ENCODE data around the gene HNRNPA0. TPM values are rescaled to one million over a fixed set of nuclear protein-coding genes. Genes with fewer than 3 reads are reported as not detected.

The HNRNPA0 gene
- total RNA-seq, 1 donor from 2014 or later: 13.7 TPM

DNA sequence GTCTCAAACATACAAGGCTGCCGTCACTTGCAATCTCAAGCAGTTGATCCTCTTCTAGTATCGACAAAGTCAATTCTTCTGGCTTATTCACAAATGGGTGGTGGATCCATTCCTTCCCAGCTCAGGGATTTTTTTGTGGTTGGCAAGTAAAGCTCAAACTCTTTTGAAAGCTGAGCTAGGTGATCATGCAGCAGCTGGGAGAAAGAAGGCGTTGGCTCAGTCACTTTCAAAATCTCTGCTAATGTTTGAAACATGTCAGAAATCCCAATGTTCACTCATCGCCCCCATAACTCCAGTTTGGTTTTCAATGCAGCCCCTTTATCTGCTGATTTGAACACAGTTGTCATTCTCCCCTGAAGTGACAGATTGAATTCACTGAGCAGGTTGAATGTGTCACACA, 4.0 kb upstream of the HNRNPA0 start:
- DNase-seq (no peak), ATAC-seq (no peak)
- intact Hi-C loops (cut with micrococcal nuclease): no loop called here

DNA sequence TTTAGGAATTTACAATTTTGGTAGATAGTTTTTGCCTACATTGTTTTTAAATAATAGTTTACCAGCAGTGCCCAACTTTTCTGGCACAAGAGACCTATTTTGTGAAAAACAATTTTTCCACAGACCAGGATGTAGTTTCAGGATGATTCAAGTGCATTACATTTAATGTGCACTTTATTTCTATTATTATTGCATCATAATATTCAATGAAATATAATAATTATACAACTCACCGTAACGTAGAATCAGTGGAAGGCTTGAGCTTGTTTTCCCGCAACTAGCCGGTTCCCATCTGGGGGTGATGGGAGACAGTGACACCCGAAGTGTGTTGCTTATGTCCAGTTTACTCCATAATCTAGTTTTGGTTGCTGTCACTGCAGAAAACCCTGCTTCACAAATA, 3.5 kb upstream of the HNRNPA0 start:
- no peak for ATAC-seq
- intact Hi-C loops (cut with micrococcal nuclease): no loop called here

DNA sequence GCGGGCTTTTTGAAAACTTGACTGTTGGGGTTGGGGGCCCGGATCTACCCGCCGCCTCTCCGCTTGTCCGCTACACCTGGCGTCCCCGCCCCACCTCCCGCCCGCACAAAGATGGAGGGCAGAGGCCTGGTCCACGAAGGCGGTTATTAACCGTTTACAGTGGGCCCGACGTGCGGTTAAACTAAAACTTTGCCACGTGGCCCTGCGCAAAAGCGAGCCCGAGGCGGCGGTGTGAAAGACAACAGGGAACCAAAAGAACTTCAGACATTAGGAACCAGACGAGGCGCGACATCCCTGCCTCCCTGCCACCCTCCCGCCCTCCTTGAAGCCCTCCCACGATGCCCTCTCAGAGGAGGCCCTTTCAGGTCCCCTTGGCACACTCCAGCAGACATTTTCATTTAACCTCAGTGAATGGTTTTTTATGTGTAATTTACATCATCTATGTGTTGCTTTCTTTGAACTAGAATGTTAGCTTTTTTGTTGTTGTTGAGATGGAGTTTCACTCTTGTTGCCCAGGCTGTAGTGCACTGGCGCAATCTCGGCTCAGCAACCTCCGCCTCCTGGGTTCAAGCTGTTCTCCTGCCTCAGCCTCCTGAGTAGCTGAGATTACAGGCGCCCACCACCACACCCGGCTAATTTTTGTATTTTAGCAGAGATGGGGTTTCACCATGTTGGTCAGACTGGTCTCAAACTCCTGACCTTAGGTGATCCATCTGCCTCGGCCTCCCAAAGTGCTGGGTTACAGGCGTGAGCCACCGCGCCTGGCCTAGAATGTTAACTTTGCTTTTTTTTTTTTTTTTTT, 999 bp upstream of the HNRNPA0 start:
- intact Hi-C loops (cut with micrococcal nuclease): no loop called here
- DNase-seq (no peak), ATAC-seq (peak; percentile 31)

More for the DNA sequence above, 3.5 kb upstream of the HNRNPA0 start:
- no peak for DNase-seq

GRCh38 chr5:137753691-137754187, 424 bp downstream of the HNRNPA0 start:
- ATAC-seq (peak; percentile 38), DNase-seq (peak; percentile 73)
- intact Hi-C loops (cut with micrococcal nuclease): no loop called here

GRCh38 chr5:137752905-137753690, 1.1 kb downstream of the HNRNPA0 start:
- DNase-seq (peak; percentile 68), ATAC-seq (peak; percentile 2)
- intact Hi-C loops (cut with micrococcal nuclease): no loop called here

- ATAC-seq (no peak), DNase-seq (no peak)
- intact Hi-C loops (cut with micrococcal nuclease): no loop called here
Measured at GRCh38 chr5:137751869-137752491, 2.2 kb downstream of the HNRNPA0 start.

DNA sequence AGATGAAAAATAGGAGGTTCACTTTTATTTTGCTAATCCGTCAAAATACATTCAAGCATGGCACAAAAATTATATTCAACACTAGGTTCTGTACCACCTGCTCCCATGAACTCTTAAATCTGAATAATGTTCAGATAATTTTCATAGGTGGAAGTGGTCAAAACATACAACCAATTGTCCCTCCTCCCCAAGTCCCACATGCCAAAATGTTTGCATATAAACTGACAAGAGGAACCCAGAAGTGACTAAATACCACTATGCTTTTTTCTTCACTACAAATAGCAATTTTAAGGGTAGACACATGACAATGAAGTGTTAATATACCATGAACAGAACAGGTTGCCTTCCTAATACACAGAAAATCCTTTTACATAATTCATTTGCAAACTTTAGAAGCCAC, 3.7 kb downstream of the HNRNPA0 start:
- DNase-seq (no peak), ATAC-seq (no peak)
- intact Hi-C loops (cut with micrococcal nuclease): no loop called here

DNA sequence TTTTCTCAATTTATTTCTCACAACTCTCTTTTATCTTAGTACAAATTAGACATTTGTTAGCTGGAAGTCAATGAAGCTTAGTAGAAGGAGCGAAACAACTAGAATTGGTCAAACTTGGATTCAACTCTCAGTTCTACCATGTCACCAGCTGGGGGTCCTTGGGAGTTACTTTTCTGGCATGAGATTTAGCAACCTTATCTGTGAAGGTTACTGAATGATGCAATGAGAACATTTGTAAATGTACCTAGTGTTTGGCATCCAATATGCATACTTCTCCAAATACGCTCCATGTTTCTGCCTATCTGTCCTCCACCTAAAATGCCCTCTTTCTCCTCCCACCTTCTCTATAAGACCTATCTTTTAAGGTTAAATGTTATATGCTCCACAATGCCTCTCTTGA, 6.3 kb downstream of the HNRNPA0 start:
- DNase-seq: no peak
- ATAC-seq: no peak
- intact Hi-C loops (cut with micrococcal nuclease): no loop called here

DNA sequence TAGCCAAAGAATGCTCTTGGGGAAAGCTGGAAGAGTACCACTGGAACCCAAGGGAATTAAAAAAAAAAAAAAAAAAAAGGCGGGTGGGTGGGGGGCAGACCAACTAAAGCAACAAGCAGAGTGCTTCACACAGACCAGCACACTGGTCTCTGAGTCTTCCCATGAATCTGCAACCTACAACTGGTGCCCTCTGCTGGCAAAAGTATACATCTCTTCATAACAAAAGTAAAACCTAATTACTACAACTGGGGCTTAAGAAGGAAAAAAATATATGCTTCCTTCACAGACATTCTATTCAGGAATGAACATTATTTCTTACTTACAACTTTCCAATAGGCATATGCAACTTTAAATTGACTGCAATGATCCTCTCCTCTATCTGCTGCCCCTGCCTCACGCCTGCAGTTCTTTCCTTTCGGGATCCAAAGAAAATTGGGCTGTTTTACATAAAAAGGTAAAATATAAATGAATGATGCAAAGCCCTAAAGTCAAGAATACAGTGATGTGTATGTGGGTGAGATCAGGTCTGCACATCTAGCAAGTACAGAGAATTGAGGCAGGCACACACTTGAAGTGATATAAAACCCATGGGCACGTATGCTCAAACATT, 11.0 kb downstream of the HNRNPA0 start:
- ATAC-seq (peak; percentile 75), DNase-seq (no peak)
- intact Hi-C loops (cut with micrococcal nuclease): no loop called here

DNA sequence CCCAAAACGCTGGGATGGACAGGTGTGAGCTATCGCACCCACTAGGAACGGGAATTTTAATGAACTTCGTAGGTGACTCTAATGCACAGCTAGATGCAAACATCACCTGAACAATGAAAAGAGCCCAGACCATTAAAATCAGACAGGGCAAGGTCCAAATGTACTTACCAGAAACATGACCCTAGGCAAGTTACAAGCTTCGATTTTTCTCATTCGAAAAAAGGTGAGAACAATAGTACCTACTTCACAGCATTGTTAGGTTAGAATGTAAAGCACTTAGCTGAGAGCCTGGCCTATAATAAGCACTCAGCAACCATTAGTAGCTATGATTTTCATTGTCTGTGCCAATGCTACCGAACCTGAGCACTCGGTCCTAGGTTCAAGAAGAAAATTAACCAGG, 12.4 kb downstream of the HNRNPA0 start:
- no peak for ATAC-seq
- intact Hi-C loops (cut with micrococcal nuclease): no loop called here

DNA sequence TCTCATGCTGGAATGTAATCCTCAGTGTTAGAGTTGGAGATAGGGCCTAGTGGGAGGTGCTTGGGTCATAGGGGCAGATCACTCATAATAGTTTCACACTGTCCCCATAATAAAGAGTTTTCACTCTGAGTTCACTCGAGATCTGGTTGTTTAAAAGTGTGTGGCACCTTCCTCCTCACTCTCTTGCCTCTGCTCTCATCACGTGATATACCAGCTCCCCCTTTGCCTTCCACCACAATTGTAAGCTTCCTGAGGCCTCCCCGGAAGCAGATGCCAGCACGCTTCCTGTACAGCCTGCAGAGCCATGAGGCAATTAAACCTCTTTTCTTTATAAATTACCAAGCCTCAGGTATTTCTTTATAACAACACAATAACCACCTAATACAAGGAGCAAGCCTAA, 14.4 kb downstream of the HNRNPA0 start:
- no peak for ATAC-seq
- intact Hi-C loops (cut with micrococcal nuclease): no loop called here

More for the DNA sequence above, 12.4 kb downstream of the HNRNPA0 start:
- DNase-seq: no peak

GRCh38 chr5:137738947-137739346, 15.2 kb downstream of the HNRNPA0 start:
- ATAC-seq: no peak
- intact Hi-C loops (cut with micrococcal nuclease): no loop called here
- no peak for DNase-seq

More for the DNA sequence above, 14.4 kb downstream of the HNRNPA0 start:
- DNase-seq: no peak

DNA sequence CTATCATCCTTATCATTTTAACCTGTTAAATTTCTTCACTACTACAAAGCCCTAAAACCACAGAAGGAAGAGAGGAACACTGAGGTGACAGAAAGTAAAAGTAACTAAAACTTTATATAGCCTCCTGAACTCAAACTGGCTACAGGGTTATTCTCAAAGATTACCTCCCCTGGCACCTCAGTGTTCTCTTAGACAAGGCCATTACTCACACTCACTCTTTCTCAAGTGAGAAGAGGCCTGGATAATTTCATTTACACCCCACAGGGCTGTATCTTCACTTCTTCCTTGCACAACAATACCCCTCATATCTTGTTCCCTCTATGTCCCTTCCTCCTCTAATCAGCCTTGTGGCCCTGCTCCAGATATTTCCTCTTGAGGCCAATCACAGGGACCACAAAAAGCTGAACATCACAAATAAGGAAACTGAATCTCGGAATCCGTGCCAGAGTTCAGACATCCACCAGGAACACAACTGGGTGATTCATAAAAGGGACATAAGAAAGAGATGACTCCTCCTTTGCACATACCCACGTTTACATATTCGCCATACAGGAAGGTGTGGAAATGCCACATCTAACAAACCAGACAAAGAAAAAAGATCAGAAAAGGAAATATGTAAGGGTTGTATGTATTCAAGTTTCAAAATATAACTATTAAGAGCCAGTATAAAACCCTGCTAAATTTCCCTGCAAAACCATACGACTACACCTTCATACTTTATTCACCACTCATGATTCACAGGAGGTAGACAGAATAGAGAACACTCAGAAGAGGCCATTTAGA, 16.6 kb downstream of the HNRNPA0 start:
- ATAC-seq (peak; percentile 90), DNase-seq (peak; percentile 37)
- intact Hi-C loops (cut with micrococcal nuclease): loop anchor here (2.0 kb wide), 1 partner anchor 77 kb away; no protein-coding TSS in a partner anchor

GRCh38 chr5:137736496-137736895, 17.7 kb downstream of the HNRNPA0 start:
- DNase-seq (no peak), ATAC-seq (no peak)
- intact Hi-C loops (cut with micrococcal nuclease): loop anchor here (2.0 kb wide), 1 partner anchor 76 kb away; no protein-coding TSS in a partner anchor

GRCh38 chr5:137735555-137736284, 18.4 kb downstream of the HNRNPA0 start, which contains the start of gene KLHL3:
KLHL3 (minus strand) TSS chr5:137736089; CDS start chr5:137735646, 443 bp downstream.
- DNase-seq (peak; percentile 49), ATAC-seq (peak; percentile 57)
- intact Hi-C loops (cut with micrococcal nuclease): loop anchor here (2.0 kb wide), 1 partner anchor 75 kb away; no protein-coding TSS in a partner anchor

DNA sequence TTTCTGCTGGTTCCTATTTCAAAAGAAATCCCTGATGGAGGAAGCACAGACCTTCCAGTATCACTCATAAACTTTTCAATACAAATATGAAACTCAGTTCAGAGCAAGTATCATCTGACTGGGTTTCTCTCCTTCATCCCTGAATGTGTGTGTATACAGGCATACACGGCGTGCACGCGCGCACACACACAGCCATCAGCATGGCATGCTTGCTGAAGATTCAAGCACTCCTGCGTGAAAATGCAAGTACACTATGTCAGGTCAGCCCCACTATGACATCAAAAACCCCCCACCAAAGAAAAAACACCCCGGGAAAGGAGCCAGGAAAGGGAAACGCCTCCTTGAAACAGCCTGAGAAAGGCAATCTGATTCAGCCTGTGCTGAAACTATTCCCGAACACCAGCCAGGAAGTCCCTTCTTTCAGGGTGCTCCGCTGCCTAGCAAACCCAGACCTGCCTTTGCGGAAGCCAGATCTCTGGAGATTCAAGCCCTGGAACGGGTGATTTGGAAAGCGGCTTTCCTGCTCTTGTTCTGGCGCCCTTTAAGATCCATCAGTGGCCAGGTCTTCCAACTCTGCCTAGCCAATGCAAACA, 19.1 kb downstream of the HNRNPA0 start:
- intact Hi-C loops (cut with micrococcal nuclease): no loop called here

GRCh38 chr5:137734331-137734730, 19.8 kb downstream of the HNRNPA0 start:
- DNase-seq: no peak
- intact Hi-C loops (cut with micrococcal nuclease): no loop called here
- no peak for ATAC-seq

More for the DNA sequence above, 19.1 kb downstream of the HNRNPA0 start:
- DNase-seq (peak; percentile 40), ATAC-seq (peak; percentile 39)

Data from left ventricle myocardium superior (tissue), 1 donor.